Trophoblast cell (in vitro differentiated cells and primary cell): ENCODE measurements around the gene RSBN1L.

Experiments used
- DNase-seq, 2 donors: peaks; one replicate each; pipeline ENCODE4 v3.0.0-alpha.2; 2016
- H2AFZ ChIP-seq: 2 replicates; pipeline ENCODE4 v1.6.1; 2013; ENCODE audit warnings: low read length, moderate library complexity, mild to moderate bottlenecking; ENCODE audit not compliant: insufficient read depth, poor library complexity
- H2AK5ac ChIP-seq: 2 replicates; pipeline ENCODE4 v1.6.1; 2013; ENCODE audit warnings: mild to moderate bottlenecking, low read length
- H2BK120ac ChIP-seq: 2 replicates; pipeline ENCODE4 v1.6.1; 2013; ENCODE audit warnings: low read length, mild to moderate bottlenecking, moderate library complexity; ENCODE audit not compliant: insufficient read depth, poor library complexity
- H2BK12ac ChIP-seq: 2 replicates; pipeline ENCODE4 v1.6.1; 2013; ENCODE audit warnings: mild to moderate bottlenecking, low read length, moderate library complexity
- H2BK5ac ChIP-seq: 2 replicates; pipeline ENCODE4 v1.6.1; 2013; ENCODE audit warnings: low read length, low read depth, moderate library complexity, mild to moderate bottlenecking; ENCODE audit not compliant: poor library complexity
- H3K14ac ChIP-seq: 2 replicates; pipeline ENCODE4 v1.6.1; 2013; ENCODE audit warnings: mild to moderate bottlenecking, low read length
- H3K18ac ChIP-seq: 2 replicates; pipeline ENCODE4 v1.6.1; 2013; ENCODE audit warnings: mild to moderate bottlenecking, low read length
- H3K23ac ChIP-seq: 2 replicates; pipeline ENCODE4 v1.6.1; 2013; ENCODE audit warnings: low read length
- H3K27ac ChIP-seq: 2 replicates; pipeline ENCODE4 v1.5.1; 2013; ENCODE audit warnings: low read depth, mild to moderate bottlenecking, inconsistent platforms, low read length, moderate library complexity
- H3K27me3 ChIP-seq: 2 replicates; pipeline ENCODE4 v1.6.1; 2013; ENCODE audit warnings: inconsistent platforms, mild to moderate bottlenecking, low read length, moderate library complexity; ENCODE audit not compliant: insufficient read depth
- H3K36me3 ChIP-seq, 2 experiments: 1 replicate in 1 of 2; 2 replicates in 1 of 2; pipeline ENCODE4 v1.6.1; 2013; ENCODE audit warnings: low read length in 2 of 2, mild to moderate bottlenecking in 2 of 2, moderate library complexity in 1 of 2; ENCODE audit not compliant: insufficient read depth in 2 of 2, control insufficient read depth in 1 of 2
- H3K4ac ChIP-seq: 2 replicates; pipeline ENCODE4 v1.6.1; 2013; ENCODE audit warnings: low read depth, mild to moderate bottlenecking, low read length, moderate library complexity
- H3K4me1 ChIP-seq, 2 experiments: 1 replicate in 1 of 2; 2 replicates in 1 of 2; pipeline ENCODE4 v1.6.1; 2013; ENCODE audit warnings: low read length in 2 of 2, mild to moderate bottlenecking in 2 of 2, moderate library complexity in 1 of 2; ENCODE audit not compliant: insufficient read depth in 2 of 2, control insufficient read depth in 1 of 2
- H3K4me2 ChIP-seq: 2 replicates; pipeline ENCODE4 v1.6.1; 2013; ENCODE audit warnings: inconsistent platforms, mild to moderate bottlenecking, low read length, moderate library complexity
- H3K4me3 ChIP-seq: 2 replicates; pipeline ENCODE4 v1.5.1; 2013; ENCODE audit warnings: mild to moderate bottlenecking, low read depth, low read length, inconsistent platforms
- H3K79me1 ChIP-seq: one replicate; pipeline ENCODE4 v1.6.1; 2013; ENCODE audit warnings: low read length
- H3K79me2 ChIP-seq: 2 replicates; pipeline ENCODE4 v1.6.1; 2013; ENCODE audit warnings: low read length, mild to moderate bottlenecking; ENCODE audit not compliant: control insufficient read depth, insufficient read depth, poor library complexity
- H3K9ac ChIP-seq: 2 replicates; pipeline ENCODE4 v1.6.1; 2013; ENCODE audit warnings: mild to moderate bottlenecking, low read length
- H3K9me3 ChIP-seq: 2 replicates; pipeline ENCODE4 v1.6.1; 2013; ENCODE audit warnings: low read depth, mild to moderate bottlenecking, control low read depth, inconsistent platforms, low read length; ENCODE audit not compliant: insufficient read depth
- H4K12ac ChIP-seq: 2 replicates; pipeline ENCODE4 v1.6.1; 2013; ENCODE audit warnings: low read depth, mild to moderate bottlenecking, low read length, moderate library complexity
- H4K8ac ChIP-seq: 2 replicates; pipeline ENCODE4 v1.6.1; 2013; ENCODE audit warnings: low read depth, mild to moderate bottlenecking, low read length, moderate library complexity
- H4K91ac ChIP-seq: one replicate; pipeline ENCODE4 v1.6.1; 2013; ENCODE audit warnings: low read depth, mild to moderate bottlenecking, low read length, moderate library complexity
- WGBS: extraction: QIAGEN DNeasy Blood & Tissue Kit; methylation state at CpG from one replicate; pipeline ENCODE4 v1.1.7; 2013; ENCODE audit warnings: missing lambda C conversion rate; ENCODE audit not compliant: insufficient read length, insufficient coverage; ENCODE audit errors: extremely low coverage; 5-methylcytosine and 5-hydroxymethylcytosine counted together

The RSBN1L gene

DNA sequence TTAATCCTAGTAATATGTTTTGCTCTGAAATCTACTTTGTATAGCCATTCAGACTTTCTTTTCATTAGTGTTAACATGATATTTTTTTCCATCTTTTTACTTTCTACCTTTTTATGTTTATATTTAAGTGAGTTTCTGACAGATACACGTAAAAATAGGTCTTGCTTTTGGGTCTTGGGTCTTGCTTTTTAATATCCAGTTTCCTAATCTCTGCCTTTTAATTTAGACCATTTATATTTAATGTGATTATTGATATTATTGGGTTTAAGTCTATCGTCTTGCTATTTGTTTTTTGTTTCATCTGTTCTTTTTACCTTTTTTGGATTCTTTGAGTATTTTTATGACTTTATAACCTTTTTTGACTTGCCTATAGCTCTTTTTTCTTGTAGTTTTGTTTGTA lies 110.2 kb downstream of the RSBN1L start:
- H3K23ac ChIP-seq, result no peak overlapping the region
- H2BK120ac ChIP-seq, result no peak overlapping the region
- no peak overlapping the region for H3K4me3 ChIP-seq
- H3K4ac ChIP-seq, result no peak overlapping the region
- no peak overlapping the region for H3K18ac ChIP-seq
- peaks cover 0 to 2% of the 10 kb centered on the region in 2 experiments for H3K4me1 ChIP-seq
- H3K4me2 ChIP-seq, result no peak overlapping the region
- H3K14ac ChIP-seq, result no peak overlapping the region
- WGBS, result no CpG with 5 or more reads among the region's 2 CpGs
- no peak overlapping the region for H2AFZ ChIP-seq
- no peak overlapping the region for H3K27ac ChIP-seq
- H2AK5ac ChIP-seq, result no peak overlapping the region
- H2BK12ac ChIP-seq, result no peak overlapping the region
- no peak overlapping the region for H4K12ac ChIP-seq
- no peaks in the 10 kb centered on the region for H3K27me3 ChIP-seq
- H4K8ac ChIP-seq, result no peak overlapping the region
- no peak overlapping the region for H2BK5ac ChIP-seq
- no peaks in the 10 kb centered on the region for H3K9me3 ChIP-seq
- no peak overlapping the region for H4K91ac ChIP-seq
- H3K79me1 ChIP-seq, result peaks cover 4% of the 10 kb centered on the region
- no peaks in the 10 kb centered on the region for H3K79me2 ChIP-seq
- no peak for DNase-seq
- peaks cover 0 to 2% of the 10 kb centered on the region in 2 experiments for H3K36me3 ChIP-seq
- H3K9ac ChIP-seq, result no peak overlapping the region

DNA sequence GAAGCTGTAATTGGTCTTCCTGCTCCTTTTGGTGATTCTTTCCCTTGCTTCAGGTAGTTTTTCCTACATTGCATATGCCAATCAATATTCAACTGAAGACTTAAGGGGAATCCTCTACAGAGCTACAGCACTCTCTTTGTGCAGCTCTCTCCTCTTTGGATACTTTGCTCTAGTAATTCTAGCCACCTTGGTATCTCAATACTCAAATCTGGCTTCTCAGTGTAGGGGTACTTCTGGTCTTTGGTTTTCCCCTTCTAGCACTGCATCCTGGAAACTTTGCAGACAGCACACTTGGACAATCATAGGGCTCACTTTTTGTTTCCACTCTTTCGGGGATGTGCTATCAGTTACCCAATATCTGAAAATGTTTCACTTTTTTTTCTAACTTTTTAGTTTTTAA lies 112.3 kb downstream of the RSBN1L start:
- Histone ChIP-seq H3K4ac (no peak overlapping the region), H3K23ac (no peak overlapping the region), H3K18ac (no peak overlapping the region), H3K79me1 (peaks cover 5% of the 10 kb centered on the region), H3K4me2 (no peak overlapping the region), H3K9me3 (no peaks in the 10 kb centered on the region), H3K27ac (no peak overlapping the region), H3K14ac (no peak overlapping the region), H2BK12ac (no peak overlapping the region), H4K8ac (no peak overlapping the region), H3K4me3 (no peak overlapping the region), H2AK5ac (no peak overlapping the region), H2AFZ (no peak overlapping the region), H4K91ac (no peak overlapping the region), H2BK120ac (no peak overlapping the region), H3K9ac (no peak overlapping the region), H3K79me2 (no peaks in the 10 kb centered on the region), H3K27me3 (no peaks in the 10 kb centered on the region), H3K36me3 (peaks cover 0 to 2% of the 10 kb centered on the region in 2 experiments), H3K4me1 (peaks cover 0 to 3% of the 10 kb centered on the region in 2 experiments), H2BK5ac (no peak overlapping the region), H4K12ac (no peak overlapping the region)
- no CpG with 5 or more reads among the region's 1 CpG for WGBS
- no peak for DNase-seq

DNA sequence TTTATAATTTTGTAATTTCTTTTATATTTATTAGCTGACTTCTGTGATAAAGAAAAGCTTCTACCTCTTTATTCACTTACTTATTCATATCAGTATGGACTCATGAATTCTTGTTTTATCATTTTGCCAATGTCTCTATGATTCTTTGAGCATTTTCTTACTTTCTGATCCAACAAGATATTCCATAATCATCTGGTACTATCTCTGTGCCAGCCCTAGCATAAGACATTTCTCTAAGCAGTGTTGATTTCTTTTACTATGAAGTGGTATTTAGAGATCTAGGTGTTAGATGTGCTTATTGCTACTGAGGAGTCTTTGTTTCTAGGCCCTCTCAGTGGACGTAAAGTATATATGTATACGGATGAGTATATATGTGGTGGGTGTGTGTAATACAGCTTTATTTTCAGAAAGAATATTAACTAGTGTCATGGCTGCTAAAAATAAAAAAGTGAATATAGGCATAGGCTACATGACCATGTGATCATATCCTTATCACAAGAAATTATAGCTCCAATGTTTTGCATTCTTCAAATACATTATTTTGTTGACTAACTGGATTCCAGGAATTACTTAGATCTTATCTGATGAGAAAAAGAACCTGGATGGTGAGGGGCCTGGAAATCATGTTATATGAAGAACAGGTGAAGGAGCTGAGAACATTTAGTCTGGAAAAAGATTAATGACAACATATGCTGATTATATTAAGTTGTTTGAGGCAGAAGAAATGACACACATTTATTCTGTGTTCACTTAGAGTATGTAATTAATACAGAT lies 115.4 kb downstream of the RSBN1L start:
- H2AK5ac ChIP-seq, result no peak overlapping the region
- no peak overlapping the region for H2BK5ac ChIP-seq
- H3K9ac ChIP-seq, result no peak overlapping the region
- H3K79me2 ChIP-seq, result no peaks in the 10 kb centered on the region
- no peak overlapping the region for H4K8ac ChIP-seq
- no peak overlapping the region for H4K12ac ChIP-seq
- no peak overlapping the region for H4K91ac ChIP-seq
- H3K23ac ChIP-seq, result no peak overlapping the region
- H3K79me1 ChIP-seq, result peaks cover 5% of the 10 kb centered on the region
- no peak overlapping the region for H3K4me2 ChIP-seq
- peak; percentile 17 to 90 for DNase-seq
- H3K27me3 ChIP-seq, result no peaks in the 10 kb centered on the region
- H3K4me3 ChIP-seq, result no peak overlapping the region
- no peak overlapping the region for H3K18ac ChIP-seq
- H3K14ac ChIP-seq, result no peak overlapping the region
- H3K9me3 ChIP-seq, result no peaks in the 10 kb centered on the region
- H2BK12ac ChIP-seq, result no peak overlapping the region
- no peak overlapping the region for H2AFZ ChIP-seq
- peaks cover 0 to 3% of the 10 kb centered on the region in 2 experiments for H3K4me1 ChIP-seq
- H3K27ac ChIP-seq, result peak overlapping the region; percentile 47
- WGBS, result 100% methylated on average over 1 of the region's 2 CpGs
- no peak overlapping the region for H3K4ac ChIP-seq
- peaks cover 0 to 2% of the 10 kb centered on the region in 2 experiments for H3K36me3 ChIP-seq
- H2BK120ac ChIP-seq, result no peak overlapping the region

DNA sequence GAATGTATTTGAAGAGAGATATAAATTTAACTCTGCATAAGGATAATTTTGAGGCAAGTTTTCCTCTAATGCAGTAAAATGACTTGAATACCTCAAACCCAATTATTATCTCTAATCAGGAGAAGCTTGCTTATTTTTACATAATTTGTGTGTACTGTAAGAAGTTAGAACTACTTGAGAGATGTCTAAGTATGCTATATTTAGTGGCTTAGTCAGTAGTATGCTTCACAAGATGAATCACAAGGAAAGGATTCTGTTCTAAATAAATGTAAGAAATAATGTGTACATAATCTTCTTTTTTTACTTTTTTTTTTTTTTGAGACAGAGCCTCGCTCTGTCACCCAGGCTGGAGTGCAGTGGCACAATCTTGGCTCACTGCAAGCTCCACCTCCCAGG lies 116.0 kb downstream of the RSBN1L start:
- Histone ChIP-seq H4K8ac (no peak overlapping the region), H2BK5ac (no peak overlapping the region), H3K4me2 (no peak overlapping the region), H3K27ac (no peak overlapping the region), H3K9me3 (no peaks in the 10 kb centered on the region), H4K12ac (no peak overlapping the region), H3K4me1 (peaks cover 0 to 3% of the 10 kb centered on the region in 2 experiments), H2AK5ac (no peak overlapping the region), H3K36me3 (peaks cover 0 to 2% of the 10 kb centered on the region in 2 experiments), H3K18ac (no peak overlapping the region), H3K9ac (no peak overlapping the region), H2AFZ (no peak overlapping the region), H3K14ac (no peak overlapping the region), H3K79me2 (no peaks in the 10 kb centered on the region), H3K27me3 (no peaks in the 10 kb centered on the region), H3K79me1 (peaks cover 5% of the 10 kb centered on the region), H2BK120ac (no peak overlapping the region), H2BK12ac (no peak overlapping the region), H3K4me3 (no peak overlapping the region), H4K91ac (no peak overlapping the region), H3K23ac (no peak overlapping the region), H3K4ac (no peak overlapping the region)
- WGBS, result no CpG with 5 or more reads among the region's 1 CpG
- peak in 1 of 2 donors; percentile 49 for DNase-seq
